ENCODE data around the gene SPOCK2.

SPOCK2 gene

DNA sequence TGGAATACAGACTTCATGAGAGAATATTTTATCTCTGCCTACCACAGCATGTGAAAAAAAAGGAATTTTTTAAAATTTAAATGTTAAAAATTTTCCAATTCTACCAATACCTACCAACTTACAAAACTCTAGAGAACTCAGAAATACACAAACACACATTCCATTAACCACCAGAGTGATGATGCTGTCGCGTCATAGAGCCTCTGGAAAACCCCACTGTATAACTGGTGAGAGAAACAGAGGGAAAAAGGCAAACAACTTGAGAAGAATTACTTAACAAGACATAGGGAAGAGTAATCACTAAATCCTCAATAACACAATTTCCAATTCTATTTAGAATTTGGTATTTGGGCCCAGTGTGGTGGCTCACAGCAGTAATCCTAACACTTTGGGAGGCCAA lies 6.2 kb upstream of the SPOCK2 start:
- no peak for TF ChIP-seq CTCF (IDR thresholded peaks at IDR 0.05; ENCODE audit: control insufficient read depth, extremely low read depth, insufficient read depth)
- H3K4me3 ChIP-seq (ENCODE audit: low read depth, low read length) = no peak overlapping the region
- DNase-seq (ENCODE audit: low read depth) = no peak

DNA sequence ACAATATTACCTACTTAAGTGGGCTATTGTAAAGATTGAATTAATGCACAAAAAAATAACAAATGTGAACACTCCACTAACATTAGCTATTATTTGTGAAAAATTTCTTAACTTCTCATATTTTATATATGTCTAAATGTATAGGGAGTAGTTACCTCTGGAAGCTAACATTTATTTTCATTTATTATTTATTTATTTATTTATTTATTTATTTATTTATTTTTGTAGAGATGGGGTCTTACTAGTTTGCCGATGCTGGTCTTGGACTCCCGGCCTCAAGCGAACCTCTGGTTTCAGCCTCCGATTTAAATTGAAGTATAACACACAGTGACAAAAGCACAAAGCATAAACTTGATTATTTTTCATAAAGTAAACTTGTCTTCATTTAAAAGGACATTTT lies 5.1 kb upstream of the SPOCK2 start:
- no peak overlapping the region for H3K4me3 ChIP-seq (ENCODE audit: low read depth, low read length)
- no peak for TF ChIP-seq CTCF (IDR thresholded peaks at IDR 0.05; ENCODE audit: control insufficient read depth, extremely low read depth, insufficient read depth)
- no peak for DNase-seq (ENCODE audit: low read depth)

GRCh38 chr10:72092987-72093386 lies 4.6 kb upstream of the SPOCK2 start:
- no peak overlapping the region for H3K4me3 ChIP-seq (ENCODE audit: low read depth, low read length)
- no peak for TF ChIP-seq CTCF (IDR thresholded peaks at IDR 0.05; ENCODE audit: control insufficient read depth, extremely low read depth, insufficient read depth)
- DNase-seq (ENCODE audit: low read depth) = no peak

DNA sequence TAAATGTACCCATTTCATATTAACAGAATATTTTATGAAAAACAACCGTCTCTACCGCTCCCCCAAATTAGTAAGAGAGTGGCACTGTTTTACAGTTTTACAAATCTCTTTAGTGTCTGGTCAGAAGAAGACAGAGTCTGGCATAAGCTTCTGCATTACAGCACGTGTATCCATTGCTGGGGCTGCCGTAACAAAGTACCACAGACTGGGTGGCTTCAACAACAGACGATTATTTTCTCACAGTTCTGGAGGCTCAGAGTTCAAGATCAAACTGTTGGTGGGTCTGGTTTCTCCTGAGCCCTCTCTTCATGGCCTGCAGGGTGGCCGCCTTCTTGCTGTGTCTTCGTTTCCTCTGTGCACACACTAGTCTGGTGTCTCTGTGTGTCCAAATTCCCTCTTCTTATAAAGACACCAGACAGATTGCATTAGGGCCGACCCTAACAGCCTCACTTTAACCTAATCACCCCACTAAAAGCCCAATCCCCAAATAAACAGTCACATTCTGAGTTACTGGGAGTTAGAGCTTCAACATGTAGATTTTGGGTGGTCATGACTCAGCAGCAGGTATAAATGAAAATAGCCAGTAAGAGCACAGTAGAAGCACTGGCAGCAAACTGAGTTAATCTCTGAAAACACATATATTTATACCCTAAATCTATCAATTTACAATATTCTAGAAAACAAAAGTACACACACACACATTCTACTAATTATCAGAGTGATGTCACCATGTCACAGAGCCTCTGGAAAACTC lies 4.0 kb upstream of the SPOCK2 start:
- DNase-seq (ENCODE audit: low read depth) = no peak
- H3K4me3 ChIP-seq (ENCODE audit: low read depth, low read length) = no peak overlapping the region
- TF ChIP-seq CTCF (IDR thresholded peaks at IDR 0.05; ENCODE audit: control insufficient read depth, extremely low read depth, insufficient read depth) = no peak

GRCh38 chr10:72090326-72090725 lies 2.0 kb upstream of the SPOCK2 start:
- DNase-seq (ENCODE audit: low read depth) = no peak
- no peak for TF ChIP-seq CTCF (IDR thresholded peaks at IDR 0.05; ENCODE audit: control insufficient read depth, extremely low read depth, insufficient read depth)
- no peak overlapping the region for H3K4me3 ChIP-seq (ENCODE audit: low read depth, low read length)

DNA sequence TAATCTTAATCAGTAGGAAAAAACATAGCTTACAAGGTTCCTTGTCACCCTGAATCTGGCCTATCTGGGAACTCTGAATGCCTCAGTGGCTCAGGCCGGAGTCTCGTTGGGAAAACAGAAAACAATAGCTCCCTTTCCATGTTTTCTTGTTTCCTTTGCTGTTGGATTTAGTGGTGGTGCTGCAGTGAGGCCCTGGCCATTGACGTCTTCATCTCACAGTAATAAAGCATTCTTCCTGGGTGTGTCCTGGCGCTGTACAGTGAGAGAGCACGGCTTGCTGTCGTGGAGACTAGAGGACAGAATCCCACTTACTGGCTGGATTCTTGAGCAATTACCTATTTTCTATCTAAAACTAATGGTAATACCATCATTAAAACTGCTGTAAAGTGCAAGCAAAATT lies 1.3 kb upstream of the SPOCK2 start:
- TF ChIP-seq CTCF (IDR thresholded peaks at IDR 0.05; ENCODE audit: control insufficient read depth, extremely low read depth, insufficient read depth) = no peak
- no peak overlapping the region for H3K4me3 ChIP-seq (ENCODE audit: low read depth, low read length)
- DNase-seq (ENCODE audit: low read depth) = no peak

Data from LNCaP clone FGC (cell line).